ENCODE measurements around the gene CXCL10. TPM values are rescaled to one million over a fixed set of nuclear protein-coding genes. Genes with fewer than 3 reads are reported as not detected.

The CXCL10 gene
- total and polyA plus RNA-seq, 9 of the 15 experiments (the other 6 are each of a cell fraction or from before 2014, with no cell fraction given) = 0.06 to 0.18 (median 0.08) TPM; not detected in 6

DNA sequence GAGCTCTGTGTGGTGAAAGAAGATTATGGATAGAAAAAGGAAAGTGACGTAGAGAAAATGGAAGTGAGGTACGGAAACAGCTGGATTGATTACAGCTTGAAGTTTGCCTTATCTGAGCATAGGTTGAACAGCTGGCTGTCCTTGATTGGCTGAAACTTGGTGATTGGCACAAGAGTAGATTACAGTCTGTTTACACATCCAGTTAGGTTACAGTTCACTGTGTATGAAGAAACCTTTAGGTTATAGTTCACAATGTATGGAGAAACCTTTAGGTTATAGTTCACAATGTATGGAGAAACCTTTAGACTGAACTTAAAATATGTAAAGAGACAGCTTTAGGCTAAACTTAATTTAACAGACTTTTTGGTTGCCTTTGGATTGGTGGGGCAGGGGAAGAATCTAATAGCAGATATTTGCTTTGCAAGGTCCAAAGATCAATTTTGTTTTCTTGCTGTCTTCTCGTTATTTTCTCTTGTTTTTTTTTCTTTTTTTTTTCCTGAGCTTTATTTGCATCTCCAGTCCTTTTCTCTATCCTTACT lies 35.7 kb upstream of the CXCL10 start (continued):
- TF ChIP-seq ZNF57 (CRISPR knock-in tag; IDR thresholded peaks at IDR 0.05) (no peak), ZNF830 (CRISPR knock-in tag; IDR thresholded peaks at IDR 0.05) (no peak), NCOA1 (IDR thresholded peaks at IDR 0.05; ENCODE audit: low read depth) (0 out of 2 replicates have a peak, but pooled peaks have one; percentile 25), DACH1 (IDR thresholded peaks at IDR 0.05; ENCODE audit: partially characterized antibody) (peak; percentile 81), NR4A1 (CRISPR knock-in tag; IDR thresholded peaks at IDR 0.05) (no peak), NR4A1 (tag; IDR thresholded peaks at IDR 0.05) (no peak), NR1H2 (CRISPR knock-in tag; IDR thresholded peaks at IDR 0.05) (no peak), KLF16 (IDR thresholded peaks at IDR 0.05) (peak; percentile 64), TAF9B (IDR thresholded peaks at IDR 0.05; ENCODE audit: partially characterized antibody) (peak; percentile 76), FOXA1 (IDR thresholded peaks at IDR 0.05; ENCODE audit: borderline replicate concordance) (peak; percentile 50; the same call in 1 of the 2 replicates), NCOR1 (IDR thresholded peaks at IDR 0.05) (peak; percentile 70), LEF1 (IDR thresholded peaks at IDR 0.05) (peak; percentile 46; the same call in 1 of the 2 replicates), CCAR2 (IDR thresholded peaks at IDR 0.05; ENCODE audit: low read depth, low read length) (no peak), GABPA (tag; conservative IDR thresholded peaks at IDR 0.05; ENCODE audit: low read depth) (peak; percentile 65; the same call in 1 of the 2 replicates), RCOR1 (IDR thresholded peaks at IDR 0.05; ENCODE audit: borderline replicate concordance in 1 of 2, low read depth in 2 of 2, low read length in 2 of 2) (peak in 1 of 2 experiments; percentile 22; a peak in 1 of 4 replicates)
- TF ChIP-seq, protein P1, sequence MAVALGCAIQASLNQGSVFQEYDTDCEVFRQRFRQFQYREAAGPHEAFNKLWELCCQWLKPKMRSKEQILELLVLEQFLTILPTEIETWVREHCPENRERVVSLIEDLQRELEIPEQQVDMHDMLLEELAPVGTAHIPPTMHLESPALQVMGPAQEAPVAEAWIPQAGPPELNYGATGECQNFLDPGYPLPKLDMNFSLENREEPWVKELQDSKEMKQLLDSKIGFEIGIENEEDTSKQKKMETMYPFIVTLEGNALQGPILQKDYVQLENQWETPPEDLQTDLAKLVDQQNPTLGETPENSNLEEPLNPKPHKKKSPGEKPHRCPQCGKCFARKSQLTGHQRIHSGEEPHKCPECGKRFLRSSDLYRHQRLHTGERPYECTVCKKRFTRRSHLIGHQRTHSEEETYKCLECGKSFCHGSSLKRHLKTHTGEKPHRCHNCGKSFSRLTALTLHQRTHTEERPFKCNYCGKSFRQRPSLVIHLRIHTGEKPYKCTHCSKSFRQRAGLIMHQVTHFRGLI (CRISPR knock-in tag; IDR thresholded peaks at IDR 0.05) = peak; percentile 36; the same call in 1 of the 2 replicates
- TF ChIP-seq, protein P2, sequence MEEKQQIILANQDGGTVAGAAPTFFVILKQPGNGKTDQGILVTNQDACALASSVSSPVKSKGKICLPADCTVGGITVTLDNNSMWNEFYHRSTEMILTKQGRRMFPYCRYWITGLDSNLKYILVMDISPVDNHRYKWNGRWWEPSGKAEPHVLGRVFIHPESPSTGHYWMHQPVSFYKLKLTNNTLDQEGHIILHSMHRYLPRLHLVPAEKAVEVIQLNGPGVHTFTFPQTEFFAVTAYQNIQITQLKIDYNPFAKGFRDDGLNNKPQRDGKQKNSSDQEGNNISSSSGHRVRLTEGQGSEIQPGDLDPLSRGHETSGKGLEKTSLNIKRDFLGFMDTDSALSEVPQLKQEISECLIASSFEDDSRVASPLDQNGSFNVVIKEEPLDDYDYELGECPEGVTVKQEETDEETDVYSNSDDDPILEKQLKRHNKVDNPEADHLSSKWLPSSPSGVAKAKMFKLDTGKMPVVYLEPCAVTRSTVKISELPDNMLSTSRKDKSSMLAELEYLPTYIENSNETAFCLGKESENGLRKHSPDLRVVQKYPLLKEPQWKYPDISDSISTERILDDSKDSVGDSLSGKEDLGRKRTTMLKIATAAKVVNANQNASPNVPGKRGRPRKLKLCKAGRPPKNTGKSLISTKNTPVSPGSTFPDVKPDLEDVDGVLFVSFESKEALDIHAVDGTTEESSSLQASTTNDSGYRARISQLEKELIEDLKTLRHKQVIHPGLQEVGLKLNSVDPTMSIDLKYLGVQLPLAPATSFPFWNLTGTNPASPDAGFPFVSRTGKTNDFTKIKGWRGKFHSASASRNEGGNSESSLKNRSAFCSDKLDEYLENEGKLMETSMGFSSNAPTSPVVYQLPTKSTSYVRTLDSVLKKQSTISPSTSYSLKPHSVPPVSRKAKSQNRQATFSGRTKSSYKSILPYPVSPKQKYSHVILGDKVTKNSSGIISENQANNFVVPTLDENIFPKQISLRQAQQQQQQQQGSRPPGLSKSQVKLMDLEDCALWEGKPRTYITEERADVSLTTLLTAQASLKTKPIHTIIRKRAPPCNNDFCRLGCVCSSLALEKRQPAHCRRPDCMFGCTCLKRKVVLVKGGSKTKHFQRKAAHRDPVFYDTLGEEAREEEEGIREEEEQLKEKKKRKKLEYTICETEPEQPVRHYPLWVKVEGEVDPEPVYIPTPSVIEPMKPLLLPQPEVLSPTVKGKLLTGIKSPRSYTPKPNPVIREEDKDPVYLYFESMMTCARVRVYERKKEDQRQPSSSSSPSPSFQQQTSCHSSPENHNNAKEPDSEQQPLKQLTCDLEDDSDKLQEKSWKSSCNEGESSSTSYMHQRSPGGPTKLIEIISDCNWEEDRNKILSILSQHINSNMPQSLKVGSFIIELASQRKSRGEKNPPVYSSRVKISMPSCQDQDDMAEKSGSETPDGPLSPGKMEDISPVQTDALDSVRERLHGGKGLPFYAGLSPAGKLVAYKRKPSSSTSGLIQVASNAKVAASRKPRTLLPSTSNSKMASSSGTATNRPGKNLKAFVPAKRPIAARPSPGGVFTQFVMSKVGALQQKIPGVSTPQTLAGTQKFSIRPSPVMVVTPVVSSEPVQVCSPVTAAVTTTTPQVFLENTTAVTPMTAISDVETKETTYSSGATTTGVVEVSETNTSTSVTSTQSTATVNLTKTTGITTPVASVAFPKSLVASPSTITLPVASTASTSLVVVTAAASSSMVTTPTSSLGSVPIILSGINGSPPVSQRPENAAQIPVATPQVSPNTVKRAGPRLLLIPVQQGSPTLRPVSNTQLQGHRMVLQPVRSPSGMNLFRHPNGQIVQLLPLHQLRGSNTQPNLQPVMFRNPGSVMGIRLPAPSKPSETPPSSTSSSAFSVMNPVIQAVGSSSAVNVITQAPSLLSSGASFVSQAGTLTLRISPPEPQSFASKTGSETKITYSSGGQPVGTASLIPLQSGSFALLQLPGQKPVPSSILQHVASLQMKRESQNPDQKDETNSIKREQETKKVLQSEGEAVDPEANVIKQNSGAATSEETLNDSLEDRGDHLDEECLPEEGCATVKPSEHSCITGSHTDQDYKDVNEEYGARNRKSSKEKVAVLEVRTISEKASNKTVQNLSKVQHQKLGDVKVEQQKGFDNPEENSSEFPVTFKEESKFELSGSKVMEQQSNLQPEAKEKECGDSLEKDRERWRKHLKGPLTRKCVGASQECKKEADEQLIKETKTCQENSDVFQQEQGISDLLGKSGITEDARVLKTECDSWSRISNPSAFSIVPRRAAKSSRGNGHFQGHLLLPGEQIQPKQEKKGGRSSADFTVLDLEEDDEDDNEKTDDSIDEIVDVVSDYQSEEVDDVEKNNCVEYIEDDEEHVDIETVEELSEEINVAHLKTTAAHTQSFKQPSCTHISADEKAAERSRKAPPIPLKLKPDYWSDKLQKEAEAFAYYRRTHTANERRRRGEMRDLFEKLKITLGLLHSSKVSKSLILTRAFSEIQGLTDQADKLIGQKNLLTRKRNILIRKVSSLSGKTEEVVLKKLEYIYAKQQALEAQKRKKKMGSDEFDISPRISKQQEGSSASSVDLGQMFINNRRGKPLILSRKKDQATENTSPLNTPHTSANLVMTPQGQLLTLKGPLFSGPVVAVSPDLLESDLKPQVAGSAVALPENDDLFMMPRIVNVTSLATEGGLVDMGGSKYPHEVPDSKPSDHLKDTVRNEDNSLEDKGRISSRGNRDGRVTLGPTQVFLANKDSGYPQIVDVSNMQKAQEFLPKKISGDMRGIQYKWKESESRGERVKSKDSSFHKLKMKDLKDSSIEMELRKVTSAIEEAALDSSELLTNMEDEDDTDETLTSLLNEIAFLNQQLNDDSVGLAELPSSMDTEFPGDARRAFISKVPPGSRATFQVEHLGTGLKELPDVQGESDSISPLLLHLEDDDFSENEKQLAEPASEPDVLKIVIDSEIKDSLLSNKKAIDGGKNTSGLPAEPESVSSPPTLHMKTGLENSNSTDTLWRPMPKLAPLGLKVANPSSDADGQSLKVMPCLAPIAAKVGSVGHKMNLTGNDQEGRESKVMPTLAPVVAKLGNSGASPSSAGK (IDR thresholded peaks at IDR 0.05) = no peak

All from K562 (cell line).